ENCODE measurements around the gene TAF12.
"Not testable (repeated sequence)": the region's sequence is repeated elsewhere in the genome, so short reads cannot be mapped to it uniquely, and the experiment has no call there.

Gene TAF12

GRCh38 chr1:28580722-28581530 lies 61.9 kb downstream of the TAF12 start:
- DNase-seq = peak; percentile 67

- peak; percentile 32 for DNase-seq
Measured at GRCh38 chr1:28579401-28579800, 63.5 kb downstream of the TAF12 start.

- peak; percentile 22 for DNase-seq
Measured at GRCh38 chr1:28578696-28579218, 64.1 kb downstream of the TAF12 start.

- DNase-seq = peak; percentile 61
Measured at GRCh38 chr1:28577738-28578536, 64.9 kb downstream of the TAF12 start.

- peak; percentile 66 for DNase-seq
Measured at GRCh38 chr1:28577052-28577678, 65.7 kb downstream of the TAF12 start.

DNA sequence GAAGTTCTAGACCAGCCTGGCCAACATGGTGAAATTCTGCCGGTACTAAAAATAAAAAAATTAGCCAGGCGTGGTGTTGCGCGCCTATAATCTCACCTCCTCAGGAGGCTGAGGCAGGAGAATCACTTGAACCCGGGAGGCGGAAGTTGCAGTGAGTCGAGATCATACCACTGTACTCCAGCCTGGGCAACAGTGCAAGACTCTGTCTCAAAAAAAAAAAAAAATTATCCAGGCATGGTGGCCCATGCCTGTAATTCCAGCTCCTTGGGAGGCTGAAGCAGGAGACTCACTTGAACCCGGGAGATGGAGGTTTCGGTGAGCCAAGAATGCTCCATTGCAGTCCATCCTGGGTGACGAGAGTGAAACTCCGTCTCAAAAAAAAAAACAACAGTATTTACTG lies 69.3 kb downstream of the TAF12 start:
- no peak for DNase-seq

GRCh38 chr1:28572891-28573290 lies 70.0 kb downstream of the TAF12 start:
- DNase-seq = not testable (repeated sequence)

GRCh38 chr1:28571911-28572310 lies 71.0 kb downstream of the TAF12 start:
- no peak for DNase-seq

- no peak for DNase-seq
Measured at GRCh38 chr1:28566931-28567330, 75.9 kb downstream of the TAF12 start.

- DNase-seq = no peak
Measured at GRCh38 chr1:28565726-28566125, 77.1 kb downstream of the TAF12 start.

- DNase-seq = no peak
Measured at GRCh38 chr1:28565040-28565439, 77.8 kb downstream of the TAF12 start.

DNA sequence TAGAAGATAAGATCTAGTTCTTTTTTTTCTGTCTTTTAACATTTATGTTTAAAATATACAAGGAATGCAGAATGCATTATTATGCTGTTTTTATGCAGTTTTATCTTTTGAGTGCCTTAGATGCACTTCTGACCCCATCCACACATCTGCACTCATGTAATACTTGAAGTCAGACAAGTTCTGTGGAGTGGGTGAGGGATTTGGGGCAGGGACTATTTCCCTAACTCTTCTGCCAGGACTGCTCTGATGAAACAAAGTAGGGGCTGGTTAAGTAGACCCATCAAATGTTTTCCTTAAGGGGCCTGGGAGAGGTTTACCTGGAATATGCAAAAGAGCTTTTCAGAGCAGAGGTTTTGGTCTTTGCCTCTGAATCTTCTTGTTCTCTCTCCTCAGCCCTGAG lies 78.6 kb downstream of the TAF12 start:
- DNase-seq = no peak

- DNase-seq = no peak
Measured at GRCh38 chr1:28560886-28561285, 82.0 kb downstream of the TAF12 start.
